NCI-H460 (cell line): ENCODE measurements around the gene KIRREL3. TPM values are rescaled to one million over a fixed set of nuclear protein-coding genes. Genes with fewer than 3 reads are reported as not detected.

Experiments
- DNase-seq: peaks from one replicate; pipeline ENCODE4 v3.0.0-alpha.2; 2016; ENCODE audit warnings: low read depth; ENCODE audit errors: extremely low read depth
- total RNA-seq: library from RNA; depleted of rRNA; stranded (reverse); fragments of >200 nt; shearing (Covaris generic); gene quantifications from 2 replicates; pipeline ENCODE4 v1.2.3, GENCODE V29; 2014

KIRREL3 gene
- total RNA-seq, 1 experiment from 2014 or later: not detected

- no peak for DNase-seq
Measured at GRCh38 chr11:126613272-126613671, 387.3 kb downstream of the KIRREL3 start.

GRCh38 chr11:126612671-126613070 lies 387.9 kb downstream of the KIRREL3 start:
- no peak for DNase-seq

- DNase-seq: no peak
Measured at GRCh38 chr11:126611438-126611837, 389.1 kb downstream of the KIRREL3 start.

GRCh38 chr11:126608658-126609057 lies 391.9 kb downstream of the KIRREL3 start:
- no peak for DNase-seq

GRCh38 chr11:126607776-126608541 lies 392.6 kb downstream of the KIRREL3 start:
- no peak for DNase-seq

- peak; percentile 21 for DNase-seq
Measured at GRCh38 chr11:126607374-126607773, 393.2 kb downstream of the KIRREL3 start.

GRCh38 chr11:126606484-126606883 lies 394.1 kb downstream of the KIRREL3 start:
- no peak for DNase-seq

GRCh38 chr11:126604461-126604860 lies 396.1 kb downstream of the KIRREL3 start:
- no peak for DNase-seq

GRCh38 chr11:126603486-126603885 lies 397.1 kb downstream of the KIRREL3 start:
- no peak for DNase-seq

- no peak for DNase-seq
Measured at GRCh38 chr11:126602993-126603392, 397.6 kb downstream of the KIRREL3 start.

- DNase-seq: no peak
Measured at GRCh38 chr11:126602349-126602940, 398.1 kb downstream of the KIRREL3 start.

GRCh38 chr11:126601550-126602215 lies 398.9 kb downstream of the KIRREL3 start:
- no peak for DNase-seq

GRCh38 chr11:126601136-126601535 lies 399.4 kb downstream of the KIRREL3 start:
- no peak for DNase-seq

- no peak for DNase-seq
Measured at GRCh38 chr11:126599217-126599897, 401.2 kb downstream of the KIRREL3 start.

GRCh38 chr11:126598344-126599216 lies 402.0 kb downstream of the KIRREL3 start:
- no peak for DNase-seq

- no peak for DNase-seq
Measured at GRCh38 chr11:126597041-126597440, 403.5 kb downstream of the KIRREL3 start.

GRCh38 chr11:126596474-126596873 lies 404.1 kb downstream of the KIRREL3 start:
- DNase-seq: no peak

GRCh38 chr11:126595560-126595959 lies 405.0 kb downstream of the KIRREL3 start:
- DNase-seq: no peak

- no peak for DNase-seq
Measured at GRCh38 chr11:126594921-126595367, 405.6 kb downstream of the KIRREL3 start.
